SK-N-SH (cell line): ENCODE data around the gene LRRFIP2.

Source experiments
- EP300 ChIP-seq, 2 experiments: IDR thresholded peaks; 2 replicates each; pipeline versions ENCODE4 v1.4.0 to v1.6.1; 2012; ENCODE audit warnings: borderline replicate concordance in 1 of 2, low read depth in 1 of 2, low read length in 1 of 2
- MAX ChIP-seq: IDR thresholded peaks from 2 replicates; pipeline ENCODE4 v1.4.0; 2012; ENCODE audit warnings: low read depth
- POLR2AphosphoS5 ChIP-seq: IDR thresholded peaks from 2 replicates; pipeline ENCODE4 v1.6.1; 2012; ENCODE audit warnings: low read depth, low read length
- REST ChIP-seq: IDR thresholded peaks from 2 replicates; pipeline ENCODE4 v1.6.1; 2012; ENCODE audit warnings: mild to moderate bottlenecking, low read depth, low read length, moderate library complexity

DNA sequence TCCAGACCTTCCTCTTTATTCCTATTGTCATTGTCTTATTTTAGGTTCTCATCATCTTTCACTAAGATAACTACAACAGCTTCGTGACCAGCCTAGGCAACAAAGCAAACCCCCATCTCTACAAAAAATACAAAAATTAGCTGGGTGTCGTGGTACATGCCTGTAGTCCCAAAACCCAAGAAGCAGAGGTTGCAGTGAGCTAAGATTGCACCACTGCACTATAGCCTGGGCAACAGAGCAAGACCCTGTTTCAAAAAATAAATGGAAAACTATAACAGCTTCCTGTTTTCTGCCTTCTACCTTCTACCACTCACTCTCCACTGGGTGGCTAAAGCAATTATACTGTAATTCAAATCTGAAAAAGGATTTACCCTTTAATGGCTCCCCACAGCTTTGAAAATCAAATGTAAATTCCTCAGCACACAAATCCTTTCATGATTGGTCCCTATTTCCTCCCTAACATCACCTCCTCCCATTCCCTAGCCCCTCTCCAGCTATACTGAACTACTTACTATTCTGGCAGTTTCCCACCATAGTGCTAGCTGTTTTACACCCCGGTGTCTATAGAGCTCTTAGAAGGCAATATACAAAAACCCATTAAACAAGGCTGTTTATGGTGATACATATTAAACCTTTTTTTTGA lies 33.4 kb downstream of the LRRFIP2 start:
- TF ChIP-seq REST (no peak), MAX (no peak), POLR2AphosphoS5 (no peak), EP300 (IDR thresholded peaks at IDR 0.05; ENCODE audit: borderline replicate concordance in 1 of 2, low read depth in 1 of 2, low read length in 1 of 2) (no peak)
